ENCODE results near the gene PHF2.

Gene PHF2

DNA sequence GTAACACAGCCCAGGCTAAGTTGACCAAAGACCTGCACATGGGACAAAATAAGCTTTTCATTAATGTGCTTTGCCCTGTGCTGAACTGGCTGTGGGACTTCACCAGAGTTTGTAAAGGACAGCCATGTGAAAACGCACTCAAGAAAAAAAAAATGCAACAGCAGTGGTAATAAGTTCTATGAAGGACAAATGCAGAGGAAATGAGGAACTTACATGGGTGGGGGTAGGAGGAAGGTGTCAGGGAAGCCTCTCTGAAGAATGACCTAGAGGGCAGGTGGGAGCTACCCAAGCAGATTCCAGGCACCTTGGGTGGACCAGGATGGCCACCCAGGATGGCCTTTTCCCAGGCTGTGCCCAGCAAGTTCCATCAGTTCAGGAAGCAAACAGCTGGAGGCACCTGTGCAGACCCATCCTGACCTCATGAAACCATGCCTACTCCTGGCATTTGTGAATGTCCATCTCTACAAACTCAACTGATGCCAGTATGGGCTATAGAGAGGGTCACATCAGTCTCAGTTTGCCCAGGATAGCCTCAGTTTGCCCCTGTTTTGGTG lies 6.7 kb upstream of the PHF2 start:
- DNase-seq = no peak

GRCh38 chr9:93572221-93572620 lies 4.2 kb upstream of the PHF2 start:
- no peak for DNase-seq

- no peak for DNase-seq
These were observed 3.5 kb upstream of the PHF2 start for GRCh38 chr9:93572636-93573515.

- DNase-seq = no peak
These were observed 2.9 kb upstream of the PHF2 start for GRCh38 chr9:93573516-93573828.

DNA sequence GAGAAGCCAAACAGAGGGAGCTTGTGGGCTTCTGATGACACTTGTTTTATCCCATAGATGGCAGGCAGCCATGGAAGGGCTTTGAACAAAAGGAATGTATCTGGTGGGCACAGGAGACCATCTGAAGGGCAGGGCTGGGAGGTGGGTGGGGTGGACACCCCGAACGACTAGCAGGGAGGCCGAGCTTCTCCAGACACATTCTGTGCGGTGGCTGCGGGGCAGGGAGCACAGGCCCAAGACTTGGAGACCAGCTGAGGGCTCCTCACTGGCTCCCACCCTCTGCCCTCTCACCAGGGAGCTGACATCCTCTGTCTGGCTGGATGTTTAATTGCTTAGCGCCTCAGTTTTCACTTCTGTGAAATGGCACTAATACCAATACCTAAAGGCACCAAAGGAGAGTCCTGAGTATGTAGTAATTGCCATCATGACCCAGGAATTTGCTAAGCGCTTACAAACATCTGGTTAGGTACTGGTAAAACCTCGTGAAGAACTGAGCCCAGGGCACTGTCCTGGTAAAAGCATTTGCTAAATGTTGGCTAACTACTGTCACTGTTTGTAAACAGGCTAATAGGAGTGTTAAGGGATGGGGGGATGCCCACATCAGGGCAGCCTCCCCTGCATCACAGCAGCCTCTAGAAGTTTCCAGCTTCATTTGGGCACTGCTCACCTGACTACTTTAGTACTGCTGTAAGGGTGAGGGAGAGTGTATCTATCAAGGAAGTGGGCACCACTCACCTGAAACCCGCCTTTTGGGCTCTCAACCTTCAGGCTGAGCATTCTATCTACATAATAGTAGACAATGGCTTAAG lies 2.1 kb upstream of the PHF2 start:
- no peak for DNase-seq

DNA sequence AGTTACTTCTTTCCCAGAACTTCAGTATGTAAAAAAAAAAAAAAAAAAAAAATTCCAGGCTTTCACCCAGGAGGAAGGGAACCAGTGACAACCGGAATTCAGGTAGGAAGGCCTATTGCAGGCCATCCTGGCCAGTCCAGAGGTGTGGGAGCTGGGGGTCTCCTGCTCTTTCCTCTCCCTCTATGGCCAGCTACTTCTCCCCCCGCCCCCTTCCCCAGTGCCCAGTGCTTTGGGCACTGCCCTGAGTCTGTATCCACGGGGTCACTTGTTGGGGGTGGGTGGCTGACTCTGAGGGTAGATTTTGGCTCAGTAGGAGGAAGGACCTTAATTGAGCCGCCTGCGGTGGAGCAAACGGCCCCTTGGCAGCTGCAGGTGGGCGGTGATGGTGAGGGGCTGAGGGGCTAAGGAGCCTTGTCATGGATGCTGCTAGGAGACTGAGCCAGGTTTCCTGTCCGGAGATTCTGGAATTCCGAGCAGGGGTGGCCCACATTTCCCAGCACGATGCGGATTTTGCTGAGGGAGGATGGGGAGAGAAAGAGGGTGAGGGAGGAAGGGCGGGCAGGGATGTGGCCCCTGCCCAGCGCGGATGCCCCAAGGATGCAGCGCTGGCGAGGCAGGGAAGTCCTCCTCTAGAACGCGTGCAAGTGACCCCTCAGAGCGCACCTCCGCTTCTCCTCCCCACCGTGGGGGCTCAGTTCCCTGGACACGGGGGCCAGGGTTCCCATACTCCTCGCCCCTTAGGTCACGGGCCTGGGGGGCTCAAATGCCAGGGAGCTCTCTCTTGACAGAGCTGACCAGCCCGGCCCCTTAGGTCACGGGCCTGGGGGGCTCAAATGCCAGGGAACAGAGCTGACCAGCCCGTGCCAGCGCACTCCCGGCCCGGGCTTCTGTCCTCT lies 1.2 kb upstream of the PHF2 start:
- no peak for DNase-seq

DNA sequence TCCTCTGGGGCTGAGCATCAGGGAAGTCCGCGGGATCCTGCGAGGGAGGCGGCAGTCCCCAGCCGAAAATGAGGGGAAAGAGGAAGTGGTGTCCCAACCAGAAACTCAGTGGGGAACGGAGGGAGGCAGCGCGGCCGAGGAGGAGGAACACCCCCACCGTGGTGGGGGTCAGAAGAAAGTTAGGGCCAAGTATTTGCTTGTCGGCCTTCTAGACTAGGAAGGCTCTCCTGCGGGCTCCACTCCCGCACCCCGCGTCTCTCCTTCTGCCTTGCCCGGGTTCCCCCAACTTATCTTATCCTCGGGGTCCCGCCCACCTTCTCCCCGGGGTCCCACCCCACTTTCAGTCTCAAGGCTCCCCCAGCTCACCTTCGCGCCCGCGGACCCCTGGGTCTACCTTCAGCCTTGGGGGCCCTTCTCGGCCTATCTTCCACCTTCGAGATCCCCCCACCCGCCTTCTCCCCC lies 557 bp upstream of the PHF2 start:
- DNase-seq = peak; percentile 25

DNA sequence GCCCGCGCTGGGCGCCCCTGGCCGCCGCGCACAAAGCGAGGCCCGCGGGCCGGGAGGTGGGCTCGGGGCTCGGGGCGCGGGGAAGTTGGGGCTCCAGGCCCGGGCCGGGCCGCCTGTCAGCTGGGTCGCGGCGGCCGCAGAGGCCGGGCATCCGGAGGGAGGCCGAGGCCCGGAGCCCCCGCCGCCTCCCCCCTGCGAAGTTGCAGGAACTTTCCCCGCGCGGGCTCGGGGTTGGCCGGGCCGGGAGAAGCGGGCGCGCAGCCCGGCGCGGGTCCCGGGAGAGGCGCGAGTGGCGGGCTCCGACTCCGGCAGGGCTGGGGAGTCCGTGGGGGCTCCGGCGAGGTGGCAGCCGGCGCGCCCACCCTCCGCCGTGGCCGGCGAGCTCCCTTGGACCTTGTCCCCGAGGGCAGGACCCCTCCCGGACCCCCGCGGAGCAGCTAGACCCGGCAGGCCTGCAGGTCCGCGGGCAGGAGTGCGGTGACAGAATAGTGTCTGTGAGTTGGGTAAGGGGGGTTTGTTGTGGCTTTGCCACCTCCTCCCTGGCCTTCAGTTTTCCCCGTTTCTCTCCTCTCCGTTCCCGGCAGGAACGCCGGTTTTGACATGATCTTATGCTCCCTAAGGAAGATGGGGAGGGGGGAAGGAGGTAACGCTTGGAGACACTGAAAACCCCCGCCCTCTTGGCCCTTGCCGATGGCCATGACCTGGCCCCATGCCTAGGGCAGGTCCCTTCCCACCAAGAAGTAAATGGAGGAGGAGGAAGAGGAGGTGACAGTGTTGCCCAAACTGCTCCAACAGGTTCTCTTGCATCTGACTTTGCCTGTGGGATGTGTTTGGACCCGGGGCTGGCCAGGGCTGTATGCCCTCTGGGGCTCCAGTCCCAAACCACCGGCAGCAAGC lies 942 bp downstream of the PHF2 start:
- DNase-seq = peak; percentile 9

GRCh38 chr9:93577975-93578682 lies 1.7 kb downstream of the PHF2 start:
- DNase-seq = no peak

- DNase-seq = no peak
These were observed 2.5 kb downstream of the PHF2 start for GRCh38 chr9:93578844-93579243.

- no peak for DNase-seq
These were observed 3.5 kb downstream of the PHF2 start for GRCh38 chr9:93579711-93580516.

DNA sequence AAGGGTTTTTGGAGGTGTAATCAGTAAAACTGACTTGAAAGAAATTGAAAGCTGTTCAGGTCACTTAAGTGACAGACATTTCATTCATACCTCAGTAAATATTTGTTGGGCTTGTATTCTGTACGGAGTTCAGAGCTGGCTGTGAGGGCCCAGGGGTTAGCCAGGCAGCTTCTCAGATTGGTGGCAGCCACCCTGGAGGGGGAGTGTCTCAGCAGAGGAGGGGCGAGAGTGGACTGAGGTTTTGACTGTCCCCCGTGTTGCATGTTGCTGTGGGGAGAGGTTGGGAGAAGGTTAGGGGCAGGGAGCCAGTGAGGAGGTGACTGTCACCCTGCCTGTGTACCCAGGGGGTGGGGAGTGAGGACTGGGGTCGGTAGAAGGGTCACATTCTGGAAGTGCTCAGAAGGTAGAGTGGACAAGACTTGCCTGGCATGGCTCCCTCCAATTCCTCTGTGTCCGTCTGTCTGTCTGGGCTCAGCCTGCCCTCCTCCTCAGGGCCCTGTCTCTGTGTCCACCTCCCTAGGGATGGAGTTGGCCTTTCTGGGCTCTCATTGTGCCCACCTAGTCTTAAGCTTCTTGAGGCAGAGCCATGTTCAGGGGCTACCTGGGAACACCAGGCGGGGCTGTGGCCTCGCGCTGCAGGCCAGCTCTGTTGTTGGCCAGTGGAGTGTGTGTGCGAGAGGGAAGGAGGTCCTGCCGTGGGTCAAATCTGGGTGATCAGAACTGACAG lies 4.4 kb downstream of the PHF2 start:
- no peak for DNase-seq

GRCh38 chr9:93582115-93582514 lies 5.7 kb downstream of the PHF2 start:
- no peak for DNase-seq

GRCh38 chr9:93582550-93582949 lies 6.2 kb downstream of the PHF2 start:
- DNase-seq = no peak

DNA sequence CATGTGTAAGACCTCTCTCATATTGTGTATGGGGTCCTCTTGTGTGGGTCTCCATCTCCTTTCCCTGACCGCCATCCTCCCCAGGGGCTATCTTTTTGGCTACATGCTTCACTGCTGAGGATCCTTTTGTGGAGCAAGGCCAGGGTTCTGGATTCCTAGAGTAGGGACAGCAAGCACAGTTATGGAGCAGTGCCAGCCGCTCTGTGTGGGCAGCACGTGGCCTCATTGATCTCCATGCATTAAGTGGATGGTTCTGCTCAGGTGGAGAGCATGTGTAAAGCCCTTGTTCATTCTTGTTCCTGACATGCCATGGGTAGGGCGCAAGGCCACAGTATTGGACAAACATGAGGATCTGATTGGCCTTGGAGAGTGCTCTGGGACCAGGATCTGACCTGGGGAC lies 8.9 kb downstream of the PHF2 start:
- no peak for DNase-seq

DNA sequence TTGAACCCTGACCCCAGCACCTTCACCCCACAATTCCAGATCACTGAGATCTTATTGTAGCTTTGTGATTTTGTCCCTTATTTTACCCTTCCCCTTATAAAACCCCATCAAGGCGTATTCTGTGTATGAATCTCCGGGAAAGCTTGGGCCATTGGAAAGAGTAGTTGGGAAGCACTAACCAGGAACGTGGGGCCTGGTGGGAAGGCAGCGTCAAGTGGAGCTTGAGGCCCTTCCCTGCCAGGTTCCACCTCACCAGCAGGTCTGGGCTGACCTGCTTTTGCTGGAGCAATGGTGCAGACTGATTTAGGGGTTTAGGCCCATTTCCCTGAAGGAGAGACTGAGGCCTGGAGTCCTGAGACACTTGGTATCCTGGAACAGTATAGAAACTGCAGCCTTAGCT lies 9.3 kb downstream of the PHF2 start:
- no peak for DNase-seq

DNA sequence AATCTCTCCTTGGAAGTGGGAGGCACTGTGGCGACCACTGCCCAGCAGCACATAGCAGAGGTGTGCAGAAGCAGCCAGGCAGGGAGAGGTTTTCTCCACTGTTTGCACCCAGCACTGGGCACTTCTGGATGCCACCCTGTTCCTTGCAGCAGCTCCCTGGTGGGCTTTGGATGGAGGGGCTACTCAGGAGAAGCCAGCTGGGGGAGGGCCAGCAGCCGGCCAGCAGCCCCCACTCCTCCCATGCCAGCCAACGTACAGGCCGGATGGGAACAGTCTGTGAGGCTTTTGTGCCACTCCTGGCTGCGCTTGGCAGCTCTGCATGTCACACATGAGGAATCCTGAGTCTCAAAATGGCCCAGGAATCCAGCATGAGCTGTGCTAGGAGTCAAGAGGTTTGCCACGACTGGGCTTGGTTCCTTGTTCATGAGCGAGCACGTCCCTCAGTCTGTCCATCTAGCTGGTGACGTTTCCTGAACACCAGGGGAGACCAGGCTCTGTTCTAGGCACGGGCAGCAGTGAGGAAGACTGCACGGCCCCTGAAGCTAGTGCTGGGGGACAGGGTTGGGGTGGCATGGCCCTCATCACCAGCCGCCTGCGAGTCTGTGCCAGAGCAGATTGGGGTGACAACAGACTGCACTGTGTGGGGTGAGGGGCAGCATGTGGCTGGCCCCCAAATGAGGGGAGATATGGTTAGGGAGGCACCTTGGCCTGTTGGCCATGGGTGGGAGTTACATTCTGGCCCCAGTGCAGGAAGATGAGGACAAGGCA lies 10.1 kb downstream of the PHF2 start:
- no peak for DNase-seq

GRCh38 chr9:93587284-93587650 lies 10.9 kb downstream of the PHF2 start:
- no peak for DNase-seq

Measured in HCEC 1CT (cell line).